C4-2B (cell line): ENCODE data around the gene CSNK1A1.

Source experiments
- CTCF ChIP-seq: fragments of 450-650 bp; conservative IDR thresholded peaks from 2 replicates; pipeline ENCODE4 v1.5.1; 2017; ENCODE audit warnings: mild to moderate bottlenecking
- ZFX ChIP-seq: fragments of 450-650 bp; IDR thresholded peaks from 2 replicates; pipeline ENCODE4 v1.6.1; 2017

GRCh38 chr5:149495673-149496072 lies 55.6 kb downstream of the CSNK1A1 start:
- no peak for TF ChIP-seq CTCF
- TF ChIP-seq ZFX: no peak
